Activated CD8-positive, alpha-beta memory T cell treated with anti-CD3 and anti-CD28 coated beads, Interleukin-2, amount 10 ng/mL, durations not matched to agents 7 days and 5 days (primary cell): Measurements from ENCODE around the gene CABLES2. TPM values are rescaled to one million over a fixed set of nuclear protein-coding genes. Genes with fewer than 3 reads are reported as not detected.
A peak's percentile ranks its signal among the peaks of the same experiment; 100 is the strongest.

Experiments
- ATAC-seq: fragments of 150-1000 bp; cut with Tn5 transposase; one replicate; pipeline ENCODE4 v1.10.0; 2021; ENCODE audit warnings: moderate library complexity
- CTCF ChIA-PET: fragments of 350-600 bp; sonication (Branson Sonifier 250); formaldehyde crosslinking; loops from one replicate; lab custom pipeline; 2021; ENCODE audit warnings: antibody characterized with exemption; lab: Charles Lee
- DNase-seq: peaks from one replicate; pipeline ENCODE4 v3.0.0-alpha.2; 2020
- H3K27ac Mint-ChIP-seq: one replicate; pipeline ENCODE4 v1.8.0; 2021; ENCODE audit warnings: mild to moderate bottlenecking, mixed read lengths
- H3K27me3 Mint-ChIP-seq: one replicate; pipeline ENCODE4 v1.8.0; 2021; ENCODE audit warnings: mixed read lengths
- H3K36me3 Mint-ChIP-seq: one replicate; pipeline ENCODE4 v1.8.0; 2021; ENCODE audit warnings: mild to moderate bottlenecking, mixed read lengths
- H3K4me1 Mint-ChIP-seq: one replicate; pipeline ENCODE4 v1.8.0; 2021; ENCODE audit warnings: mixed read lengths
- H3K4me3 Mint-ChIP-seq: one replicate; pipeline ENCODE4 v1.8.0; 2021; ENCODE audit warnings: mild to moderate bottlenecking, moderate library complexity, mixed read lengths
- H3K9me3 Mint-ChIP-seq: one replicate; pipeline ENCODE4 v1.8.0; 2022; ENCODE audit warnings: low read depth, mixed read lengths
- total RNA-seq, 2 experiments: library from RNA; stranded (reverse); gene quantifications; one replicate each; pipeline ENCODE4 v1.2.3, GENCODE V29; 2021

CABLES2 gene
- total RNA-seq, 2 experiments from 2014 or later, result 15.6 to 16.5 TPM

DNA sequence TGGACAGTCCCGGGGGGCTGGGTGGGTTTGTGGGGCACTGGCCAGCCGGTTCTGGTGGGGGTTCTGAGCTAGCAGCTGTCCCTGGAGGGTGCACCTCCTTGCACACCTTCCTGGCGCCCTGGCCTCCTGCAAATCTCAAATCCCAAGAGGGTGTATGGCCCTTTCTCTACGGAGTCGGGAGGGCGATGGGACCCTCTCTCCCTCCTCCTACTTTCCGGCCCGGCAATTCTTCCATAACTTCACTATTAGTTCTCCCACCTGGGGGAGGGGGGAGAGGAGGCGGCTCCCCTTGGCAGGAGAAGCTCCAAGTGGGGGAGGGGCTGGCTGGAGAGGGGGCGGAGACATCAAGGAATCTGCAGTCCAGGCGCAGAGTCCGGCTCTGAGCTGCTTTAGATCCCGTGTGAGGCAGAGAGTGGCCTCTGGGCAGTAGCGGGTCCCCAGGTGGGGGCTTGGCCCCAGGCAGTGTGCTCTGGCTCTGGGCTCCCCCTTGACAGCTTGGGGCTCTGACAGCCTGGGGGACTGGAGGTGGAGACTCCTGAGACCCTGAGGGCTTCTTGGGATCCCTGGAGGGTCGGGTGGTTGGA, 38.6 kb downstream of the CABLES2 start:
- Mint-ChIP-seq H3K4me1 (peaks cover 2% of the 10 kb centered on the region), H3K36me3 (no peaks in the 10 kb centered on the region), H3K4me3 (no peak overlapping the region), H3K27ac (no peak overlapping the region), H3K9me3 (no peaks in the 10 kb centered on the region), H3K27me3 (peaks cover 29% of the 10 kb centered on the region)
- no peak for ATAC-seq
- no peak for DNase-seq
- CTCF ChIA-PET, result interaction anchor here (1.3 to 2.2 kb wide), 2 partner anchors 14 to 17 kb away, joined by 5 to 7 read pairs; no protein-coding TSS in a partner anchor

GRCh38 chr20:62367633-62368391, 39.3 kb downstream of the CABLES2 start:
- H3K36me3 Mint-ChIP-seq, result no peaks in the 10 kb centered on the region
- DNase-seq (no peak), ATAC-seq (no peak)
- peaks cover 2% of the 10 kb centered on the region for H3K4me1 Mint-ChIP-seq
- H3K27me3 Mint-ChIP-seq, result peaks cover 29% of the 10 kb centered on the region
- no peak overlapping the region for H3K27ac Mint-ChIP-seq
- CTCF ChIA-PET, result interaction anchor here (1.3 to 2.2 kb wide), 2 partner anchors 15 to 18 kb away, joined by 5 to 7 read pairs; no protein-coding TSS in a partner anchor
- no peak overlapping the region for H3K4me3 Mint-ChIP-seq
- H3K9me3 Mint-ChIP-seq, result no peaks in the 10 kb centered on the region

GRCh38 chr20:62367136-62367632, 39.9 kb downstream of the CABLES2 start, which contains the start of gene LAMA5:
TSS of gene LAMA5 (minus strand) at chr20:62367312. CDS start at chr20:62367245, 67 bp downstream.
- Mint-ChIP-seq H3K4me1 (peaks cover 2% of the 10 kb centered on the region), H3K9me3 (no peaks in the 10 kb centered on the region), H3K36me3 (no peaks in the 10 kb centered on the region), H3K27ac (no peak within 1 kb of the TSS), H3K27me3 (peaks cover 29% of the 10 kb centered on the region), H3K4me3 (no peak within 1 kb of the TSS)
- peak; percentile 43 for ATAC-seq
- DNase-seq, result no peak
- CTCF ChIA-PET, result interaction anchor here (2.2 kb wide), 1 partner anchor 18 kb away, joined by 7 read pairs; no protein-coding TSS in a partner anchor

DNA sequence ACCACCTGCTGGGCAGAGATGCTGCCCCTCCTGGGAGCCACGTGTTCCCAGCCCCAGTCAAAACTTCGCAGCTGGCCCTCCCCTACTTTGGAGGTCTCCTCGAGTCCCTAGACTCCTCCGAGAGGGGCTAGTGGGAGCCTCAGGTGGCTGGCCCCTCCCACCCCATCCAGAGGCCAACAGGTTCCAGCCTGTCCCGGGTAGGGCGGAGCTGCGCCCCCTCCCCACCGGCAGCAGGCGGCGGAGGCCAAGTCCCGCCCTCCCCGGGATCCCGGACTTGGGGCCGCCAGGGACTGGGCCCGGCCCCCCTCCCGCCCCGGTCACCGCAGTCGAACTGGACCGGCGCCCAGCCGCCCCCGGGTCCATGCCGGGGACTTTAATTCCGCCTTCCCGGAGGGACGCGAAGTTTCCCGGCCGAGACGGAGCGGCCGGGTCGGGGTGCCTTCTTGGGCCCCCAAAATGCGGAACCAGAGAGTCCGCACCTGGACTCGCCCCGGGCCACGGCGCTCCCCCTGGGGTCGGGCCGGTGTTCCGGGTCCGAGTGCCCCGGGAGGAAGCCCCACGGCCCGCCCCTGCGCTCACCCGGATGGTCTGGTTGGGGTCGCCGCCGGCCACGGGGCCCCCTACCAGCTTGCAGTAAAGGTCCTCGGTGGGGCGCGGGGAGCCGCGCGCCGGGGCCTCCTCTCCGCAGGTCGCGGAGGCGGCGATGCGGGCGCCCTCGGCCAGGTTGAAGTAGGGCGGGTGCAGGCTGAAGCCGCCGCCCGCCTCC, 40.5 kb downstream of the CABLES2 start:
- Mint-ChIP-seq H3K9me3 (no peaks in the 10 kb centered on the region), H3K36me3 (no peaks in the 10 kb centered on the region), H3K4me3 (no peak overlapping the region), H3K4me1 (peaks cover 2% of the 10 kb centered on the region), H3K27me3 (peaks cover 29% of the 10 kb centered on the region), H3K27ac (no peak overlapping the region)
- ATAC-seq (no peak), DNase-seq (no peak)
- CTCF ChIA-PET, result interaction anchor here (2.2 to 2.5 kb wide), 2 partner anchors 16 to 19 kb away, joined by 7 to 8 read pairs; no protein-coding TSS in a partner anchor

GRCh38 chr20:62365814-62366369, 41.2 kb downstream of the CABLES2 start:
- H3K27me3 Mint-ChIP-seq, result peaks cover 29% of the 10 kb centered on the region

GRCh38 chr20:62364911-62365736, 42.0 kb downstream of the CABLES2 start:
- Mint-ChIP-seq H3K27me3 (peaks cover 29% of the 10 kb centered on the region), H3K27ac (no peak overlapping the region), H3K4me3 (no peak overlapping the region), H3K9me3 (no peaks in the 10 kb centered on the region), H3K36me3 (no peaks in the 10 kb centered on the region), H3K4me1 (peaks cover 2% of the 10 kb centered on the region)
- no peak for ATAC-seq
- CTCF ChIA-PET, result interaction anchor here (1.6 to 2.5 kb wide), 2 partner anchors 17 to 64 kb away, joined by 3 to 8 read pairs; no protein-coding TSS in a partner anchor
- no peak for DNase-seq

More at GRCh38 chr20:62365814-62366369, 41.2 kb downstream of the CABLES2 start:
- ATAC-seq (no peak), DNase-seq (no peak)
- H3K27ac Mint-ChIP-seq, result no peak overlapping the region
- CTCF ChIA-PET, result interaction anchor here (2.5 kb wide), 1 partner anchor 16 kb away, joined by 8 read pairs; no protein-coding TSS in a partner anchor
- no peaks in the 10 kb centered on the region for H3K36me3 Mint-ChIP-seq
- peaks cover 2% of the 10 kb centered on the region for H3K4me1 Mint-ChIP-seq
- no peak overlapping the region for H3K4me3 Mint-ChIP-seq
- no peaks in the 10 kb centered on the region for H3K9me3 Mint-ChIP-seq

- Mint-ChIP-seq H3K9me3 (no peaks in the 10 kb centered on the region), H3K4me1 (no peaks in the 10 kb centered on the region), H3K4me3 (no peak overlapping the region), H3K27ac (no peak overlapping the region), H3K36me3 (no peaks in the 10 kb centered on the region), H3K27me3 (peaks cover 25% of the 10 kb centered on the region)
- CTCF ChIA-PET, result interaction anchor here (1.6 to 2.5 kb wide), 2 partner anchors 18 to 63 kb away, joined by 3 to 8 read pairs; no protein-coding TSS in a partner anchor
- no peak for DNase-seq
- no peak for ATAC-seq
Observed at GRCh38 chr20:62363920-62364851, 42.9 kb downstream of the CABLES2 start.

- Mint-ChIP-seq H3K36me3 (no peaks in the 10 kb centered on the region), H3K4me3 (no peak overlapping the region), H3K9me3 (no peaks in the 10 kb centered on the region), H3K27me3 (peaks cover 17% of the 10 kb centered on the region), H3K4me1 (no peaks in the 10 kb centered on the region), H3K27ac (no peak overlapping the region)
- DNase-seq, result no peak
- CTCF ChIA-PET, result no interaction called here
- ATAC-seq, result no peak
Observed at GRCh38 chr20:62362991-62363919, 43.8 kb downstream of the CABLES2 start.

DNA sequence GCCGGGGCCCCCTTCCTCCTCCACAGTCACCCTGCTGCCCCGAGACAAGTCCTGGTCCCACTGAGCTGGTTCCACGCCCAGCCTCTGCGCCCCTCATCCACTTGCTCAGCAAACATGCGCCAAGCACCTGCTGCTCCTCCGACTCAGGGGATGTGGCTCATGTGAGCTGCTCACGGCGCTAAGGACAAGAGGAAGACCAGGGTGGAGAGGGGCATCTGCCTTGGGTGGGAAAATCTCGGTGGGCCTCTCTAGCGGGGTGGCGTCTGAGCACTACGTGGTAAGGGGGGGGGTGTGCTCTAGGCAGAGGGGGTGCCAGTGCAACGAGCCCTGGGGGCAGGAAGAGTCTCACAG, 44.5 kb downstream of the CABLES2 start:
- H3K36me3 Mint-ChIP-seq, result no peaks in the 10 kb centered on the region
- no peaks in the 10 kb centered on the region for H3K9me3 Mint-ChIP-seq
- H3K27me3 Mint-ChIP-seq, result peaks cover 12% of the 10 kb centered on the region
- no peak overlapping the region for H3K4me3 Mint-ChIP-seq
- no peak overlapping the region for H3K27ac Mint-ChIP-seq
- ATAC-seq, result no peak
- no peaks in the 10 kb centered on the region for H3K4me1 Mint-ChIP-seq
- CTCF ChIA-PET, result no interaction called here
- DNase-seq, result no peak

DNA sequence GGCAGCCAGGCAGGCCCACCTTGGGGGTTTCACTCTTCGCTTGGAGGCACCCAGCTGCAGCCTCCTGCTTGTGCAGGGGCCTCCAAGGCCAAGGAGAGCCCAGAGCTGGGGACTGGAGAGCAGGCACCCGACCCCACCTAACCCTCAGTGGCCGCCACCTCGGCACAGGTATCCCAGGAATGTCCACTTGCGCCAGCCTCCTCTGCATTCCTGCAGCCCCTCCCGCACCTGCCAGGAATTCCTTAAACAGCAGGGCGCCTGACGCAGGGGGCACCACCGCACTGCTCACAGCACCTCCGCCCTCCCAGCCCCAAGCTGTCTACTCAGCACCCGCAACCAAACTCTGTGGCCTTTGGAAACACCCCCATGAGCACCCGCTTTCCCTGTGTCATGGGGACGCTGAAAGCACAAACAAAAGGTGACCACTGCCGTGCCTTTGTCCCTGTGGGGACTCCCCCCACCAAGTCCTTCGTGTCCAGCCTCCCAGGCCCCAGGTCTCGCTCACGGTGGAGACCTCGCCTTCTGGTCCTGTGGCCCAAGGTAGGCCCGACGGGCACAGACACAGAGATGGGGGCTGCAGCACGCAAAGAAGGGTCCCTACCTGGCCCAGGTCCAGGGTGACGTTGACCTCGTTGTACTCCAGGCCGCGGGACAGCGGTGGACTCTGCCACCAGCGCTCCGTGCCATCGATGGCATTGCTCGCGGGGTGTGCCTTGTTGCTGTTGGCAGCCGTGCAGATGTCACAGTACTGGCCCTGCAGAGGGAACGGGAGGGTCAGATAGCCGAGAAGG, 45.1 kb downstream of the CABLES2 start:
- H3K4me1 Mint-ChIP-seq, result no peaks in the 10 kb centered on the region
- DNase-seq (no peak), ATAC-seq (no peak)
- H3K27me3 Mint-ChIP-seq, result peaks cover 11% of the 10 kb centered on the region
- H3K36me3 Mint-ChIP-seq, result no peaks in the 10 kb centered on the region
- CTCF ChIA-PET, result no interaction called here
- no peaks in the 10 kb centered on the region for H3K9me3 Mint-ChIP-seq
- H3K27ac Mint-ChIP-seq, result no peak overlapping the region
- no peak overlapping the region for H3K4me3 Mint-ChIP-seq
